ENCODE results near the gene FGD5.
"Not testable (repeated sequence)": the region's sequence is repeated elsewhere in the genome, so short reads cannot be mapped to it uniquely, and the experiment has no call there.

Gene FGD5

DNA sequence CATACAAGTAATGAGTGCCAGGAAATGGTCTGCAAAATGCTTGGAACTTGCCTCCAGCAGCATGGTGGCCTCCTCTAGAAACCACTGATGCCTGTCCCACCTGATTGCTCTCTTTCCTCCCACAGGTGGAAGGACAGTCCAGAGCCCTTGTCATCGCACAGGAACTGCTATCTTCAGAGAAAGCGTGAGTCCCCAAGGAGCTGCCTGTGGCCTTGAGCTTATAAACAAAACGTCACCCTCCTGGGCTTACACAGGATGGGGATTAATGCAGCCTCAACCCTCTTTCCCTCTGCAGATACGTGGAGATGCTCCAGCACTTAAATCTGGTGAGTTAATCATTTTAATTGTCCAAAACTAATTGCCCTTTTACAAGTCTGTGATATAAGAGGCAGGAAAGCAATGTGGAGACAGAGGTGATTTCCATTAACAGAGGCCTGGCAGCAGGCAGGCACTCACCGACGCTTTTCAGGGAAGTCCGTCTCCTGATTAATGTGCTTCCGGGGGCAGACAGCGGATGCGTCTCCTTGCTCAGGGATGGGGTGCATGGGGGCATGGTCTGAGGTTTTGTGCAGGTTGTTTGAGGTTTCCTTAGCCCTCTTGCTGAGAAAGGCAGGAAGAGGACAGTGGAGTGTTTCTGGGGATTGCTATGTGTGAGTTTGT is 61.8 kb downstream of the FGD5 start:
- no peak for FAIRE-seq

DNA sequence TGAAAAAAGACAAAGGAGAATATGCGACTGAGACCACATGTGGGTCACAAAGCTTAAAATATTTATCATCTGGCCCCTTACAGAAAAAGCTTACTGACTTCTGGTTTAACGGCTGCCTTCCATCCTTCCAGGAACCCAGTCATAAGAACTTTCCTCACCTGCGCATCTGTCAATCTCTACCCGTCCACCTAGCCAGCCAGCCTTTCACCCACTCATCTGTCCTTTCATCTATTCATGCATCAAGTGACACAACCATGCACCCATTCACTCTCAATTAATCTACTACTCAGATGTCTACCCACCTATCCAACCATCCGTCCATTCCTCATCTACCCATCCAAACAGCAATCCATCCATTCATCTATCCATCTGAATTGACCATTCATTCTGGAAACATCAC is 64.5 kb downstream of the FGD5 start:
- FAIRE-seq, result no peak

DNA sequence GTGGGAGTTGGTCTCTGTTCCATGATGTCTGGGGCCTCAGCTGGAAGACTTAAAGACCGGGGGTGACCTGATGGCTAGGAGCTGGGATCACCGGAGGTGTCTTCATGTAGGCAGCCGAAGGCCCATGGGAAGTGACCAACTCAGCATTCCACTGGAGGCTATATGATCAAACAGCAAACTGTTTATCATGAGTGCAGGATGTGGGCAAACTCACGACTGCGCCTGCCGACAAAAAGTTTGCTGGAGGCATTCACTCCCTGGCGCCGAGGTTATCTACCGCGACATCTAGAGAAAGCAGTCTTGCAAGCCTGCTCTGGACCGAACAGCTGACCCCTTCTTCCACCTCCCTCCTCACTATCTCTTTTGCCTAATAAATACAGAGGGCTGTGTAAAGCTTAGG is 65.9 kb downstream of the FGD5 start:
- no peak for FAIRE-seq

DNA sequence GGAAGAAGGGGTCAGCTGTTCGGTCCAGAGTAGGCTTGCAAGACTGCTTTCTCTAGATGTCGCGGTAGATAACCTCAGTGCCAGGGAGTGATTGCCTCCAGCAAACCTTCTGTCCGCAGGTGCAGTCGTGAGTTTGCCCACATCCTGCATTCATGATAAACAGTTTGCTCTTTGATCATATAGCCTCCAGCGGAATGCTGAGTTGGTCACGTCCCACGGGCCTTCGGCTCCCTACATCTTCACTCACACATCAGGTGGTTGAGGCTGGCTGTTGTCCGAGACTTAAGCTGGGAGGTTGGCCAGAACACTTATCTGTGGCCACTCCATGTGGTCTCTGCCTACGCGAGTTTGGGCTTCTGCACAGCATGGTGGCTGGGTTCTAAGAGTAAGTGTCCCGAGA is 66.5 kb downstream of the FGD5 start:
- FAIRE-seq, result no peak

DNA sequence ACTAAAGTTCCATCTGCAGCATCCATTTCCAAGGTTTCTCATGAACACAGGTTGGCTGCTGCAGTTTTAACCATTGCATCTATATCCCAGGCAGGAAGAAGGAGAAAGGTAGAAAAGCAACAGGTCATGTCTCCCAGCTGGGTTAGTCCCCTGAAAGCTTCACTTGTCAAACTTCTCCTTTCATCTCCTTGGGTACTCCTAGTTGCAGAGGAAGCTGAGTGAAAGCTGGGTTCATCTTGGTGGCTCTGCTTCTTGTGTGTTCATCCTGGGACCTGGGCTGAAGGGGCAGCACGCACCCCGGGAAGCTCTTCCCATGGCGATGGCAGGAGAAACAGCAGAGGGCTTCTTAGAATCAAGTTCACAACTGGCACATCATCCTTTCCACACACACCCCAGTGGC is 67.3 kb downstream of the FGD5 start:
- FAIRE-seq, result no peak

DNA sequence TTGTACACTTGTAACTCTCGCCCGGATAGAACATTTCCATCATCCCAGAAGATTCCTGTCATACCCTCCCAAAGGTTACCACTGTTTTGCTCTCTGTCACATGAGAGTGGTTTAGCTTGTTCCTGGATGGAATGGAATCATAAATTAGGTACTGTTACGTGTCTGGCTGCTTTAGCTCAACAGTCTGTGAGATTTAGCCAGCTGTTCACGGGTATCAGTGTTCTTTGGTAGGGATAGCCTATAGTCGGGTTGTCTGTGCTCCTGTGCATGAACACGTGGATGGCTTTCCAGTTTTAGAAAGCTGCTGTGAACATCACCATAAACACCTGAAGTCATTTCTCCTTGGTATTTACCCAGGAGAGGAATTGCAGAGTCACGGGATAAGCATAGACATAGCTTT is 70.4 kb downstream of the FGD5 start:
- no peak for FAIRE-seq

DNA sequence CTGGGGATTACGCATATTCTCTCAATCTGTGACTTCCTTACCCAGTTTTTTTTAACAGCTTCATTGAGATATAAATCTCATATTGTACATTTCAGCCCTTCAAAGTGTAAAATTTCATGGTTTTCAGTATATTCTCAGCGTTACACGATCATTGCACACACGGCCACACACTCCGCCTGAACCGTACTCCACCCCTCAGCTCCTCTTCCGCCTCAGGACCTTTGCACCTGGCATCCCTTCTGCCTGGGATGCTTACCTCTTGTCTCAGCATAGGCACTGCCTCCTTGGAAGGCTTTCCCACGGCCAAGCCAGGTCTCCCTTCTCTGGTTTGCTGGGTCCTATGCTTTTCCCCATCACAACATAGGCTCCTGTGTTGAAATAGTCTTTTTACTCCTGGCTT is 71.2 kb downstream of the FGD5 start:
- FAIRE-seq, result no peak

DNA sequence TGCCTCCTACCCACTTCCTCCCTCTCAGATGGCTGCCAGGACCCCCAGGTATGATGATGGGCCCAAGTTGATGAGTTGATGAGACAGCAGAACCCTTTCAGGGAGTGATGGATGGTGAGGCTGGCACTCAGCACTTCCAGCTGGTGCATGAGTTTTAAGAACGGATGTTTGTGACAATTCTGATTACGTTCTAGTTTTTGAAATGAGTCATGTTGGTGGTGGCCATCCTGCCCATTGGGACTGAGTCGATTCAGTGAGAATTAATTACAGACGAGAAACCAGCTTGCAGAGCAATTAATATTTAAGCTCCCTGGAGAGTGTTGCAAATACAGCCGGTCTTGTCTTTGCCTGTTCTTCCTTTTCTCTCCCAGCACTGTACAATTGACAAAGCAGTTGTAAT is 71.7 kb downstream of the FGD5 start:
- FAIRE-seq, result no peak

DNA sequence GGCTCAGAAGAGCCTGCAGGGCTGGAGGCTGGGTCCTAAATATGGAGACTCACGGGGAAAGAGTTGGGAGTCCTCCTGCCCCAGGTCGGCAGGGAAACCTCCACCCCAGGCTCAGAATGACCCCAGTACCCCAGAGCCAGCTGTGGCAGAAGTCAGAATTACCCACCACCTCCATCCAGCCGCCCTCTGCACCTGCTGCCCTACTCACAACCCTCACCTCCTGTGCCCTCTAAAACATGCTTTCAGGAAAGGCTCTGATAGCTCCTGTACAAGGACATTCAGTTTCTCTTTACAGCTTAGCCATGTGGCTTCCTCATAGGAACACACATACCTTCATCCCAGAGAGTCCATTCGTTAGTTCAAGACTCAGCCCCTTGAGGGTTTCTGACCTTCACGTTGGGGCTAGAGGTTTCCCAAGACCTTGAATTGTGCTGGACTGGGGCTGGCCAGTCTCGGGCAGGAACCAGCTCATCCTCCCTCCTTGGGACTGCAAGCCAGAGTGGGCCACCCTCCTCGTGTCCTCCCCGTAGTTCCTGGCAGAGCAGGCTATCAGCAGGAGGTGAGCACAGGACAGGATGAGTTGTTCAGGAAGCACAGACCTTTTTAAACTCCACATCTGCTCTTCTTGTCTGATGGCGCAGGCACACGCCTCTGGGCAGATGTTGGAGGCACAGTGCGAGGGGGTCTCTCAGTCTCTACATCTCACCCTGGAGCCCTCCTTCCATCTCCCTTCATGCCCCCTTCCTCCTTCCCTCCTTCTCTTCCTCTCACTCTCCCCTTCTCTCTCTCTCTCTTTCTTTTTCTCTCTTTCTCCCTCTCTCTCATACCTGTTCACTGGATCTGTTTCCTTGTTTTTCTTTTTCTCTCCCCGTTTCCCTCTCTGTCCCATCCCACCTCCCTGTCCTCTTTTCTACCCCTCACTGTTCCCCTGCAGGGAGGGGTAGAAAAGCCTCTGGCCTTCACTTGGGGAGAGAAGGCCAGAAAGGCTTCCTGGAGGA is 72.7 kb downstream of the FGD5 start:
- FAIRE-seq, result no peak

DNA sequence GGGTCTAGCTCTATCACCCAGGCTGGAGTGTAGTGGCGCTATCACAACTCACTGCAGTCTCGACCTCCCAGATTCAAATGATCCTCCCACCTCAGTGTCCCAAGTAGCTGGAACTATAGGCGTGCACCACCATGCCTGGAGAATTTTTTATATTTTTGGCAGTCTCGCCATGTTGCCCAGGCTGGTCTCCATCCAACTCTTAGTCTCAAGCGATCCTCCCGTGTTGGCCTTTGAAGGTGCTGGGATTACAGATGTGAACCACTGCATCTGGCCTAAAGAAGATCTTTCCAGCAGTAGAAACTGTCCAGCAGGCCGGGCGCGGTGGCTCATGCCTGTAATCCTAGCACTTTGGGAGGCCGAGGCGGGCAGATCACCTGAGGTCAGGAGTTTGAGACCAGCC is 73.5 kb downstream of the FGD5 start:
- FAIRE-seq, result no peak

DNA sequence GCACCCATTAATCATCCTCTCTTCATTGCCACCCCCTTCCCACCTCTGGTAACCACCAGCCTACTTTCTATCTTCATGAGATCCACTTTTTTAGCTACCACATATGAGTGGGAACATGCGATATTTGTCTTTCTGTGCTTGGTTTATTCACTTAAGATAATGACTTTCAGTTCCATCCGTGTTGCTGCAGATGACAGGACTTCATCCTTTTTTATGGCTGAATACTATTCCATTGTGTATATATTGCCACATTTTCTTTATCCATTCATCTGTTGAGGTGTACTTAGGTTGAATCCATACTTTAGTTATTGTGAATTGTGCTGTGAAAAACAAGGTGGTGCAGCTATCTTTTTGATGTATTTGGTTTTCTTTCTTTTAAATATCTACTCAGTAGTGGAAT is 75.3 kb downstream of the FGD5 start:
- FAIRE-seq, result no peak

DNA sequence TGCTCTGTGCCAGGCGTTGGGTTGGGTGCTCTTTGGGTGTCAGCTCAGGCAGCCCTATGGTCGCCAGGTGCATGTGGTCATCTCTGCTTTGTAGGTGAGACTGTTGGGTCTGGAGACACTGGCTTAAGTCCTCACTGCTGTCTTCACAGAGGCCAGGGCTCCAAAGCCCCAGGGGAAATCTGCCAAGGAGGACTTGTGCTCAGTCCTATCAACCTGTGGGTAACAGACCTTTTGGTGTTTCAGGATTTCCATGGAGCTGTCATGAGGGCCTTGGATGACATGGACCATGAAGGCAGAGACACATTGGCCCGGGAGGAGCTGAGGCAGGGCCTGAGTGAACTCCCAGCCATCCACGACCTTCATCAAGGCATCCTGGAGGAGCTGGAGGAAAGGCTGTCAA is 78.5 kb downstream of the FGD5 start:
- FAIRE-seq, result no peak

DNA sequence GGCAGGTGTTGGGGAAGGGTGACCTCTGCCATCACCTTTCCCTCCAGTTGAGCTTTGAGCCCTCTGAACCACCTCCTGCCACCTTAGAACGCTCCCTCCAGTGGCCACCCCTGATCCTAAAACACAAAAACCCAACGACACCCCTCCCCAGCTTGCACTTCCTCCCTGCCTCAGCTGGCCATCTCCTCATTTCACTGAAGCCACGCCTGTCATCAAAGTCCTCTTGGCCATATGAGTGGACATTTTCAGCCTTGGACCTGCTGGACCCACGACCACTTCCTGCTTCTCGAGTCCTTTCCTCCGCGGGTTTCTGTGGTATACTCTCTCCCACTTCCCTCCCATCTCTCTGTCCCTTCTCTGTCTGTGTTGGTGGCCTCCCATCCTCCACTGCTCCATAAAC is 80.2 kb downstream of the FGD5 start:
- no peak for FAIRE-seq

DNA sequence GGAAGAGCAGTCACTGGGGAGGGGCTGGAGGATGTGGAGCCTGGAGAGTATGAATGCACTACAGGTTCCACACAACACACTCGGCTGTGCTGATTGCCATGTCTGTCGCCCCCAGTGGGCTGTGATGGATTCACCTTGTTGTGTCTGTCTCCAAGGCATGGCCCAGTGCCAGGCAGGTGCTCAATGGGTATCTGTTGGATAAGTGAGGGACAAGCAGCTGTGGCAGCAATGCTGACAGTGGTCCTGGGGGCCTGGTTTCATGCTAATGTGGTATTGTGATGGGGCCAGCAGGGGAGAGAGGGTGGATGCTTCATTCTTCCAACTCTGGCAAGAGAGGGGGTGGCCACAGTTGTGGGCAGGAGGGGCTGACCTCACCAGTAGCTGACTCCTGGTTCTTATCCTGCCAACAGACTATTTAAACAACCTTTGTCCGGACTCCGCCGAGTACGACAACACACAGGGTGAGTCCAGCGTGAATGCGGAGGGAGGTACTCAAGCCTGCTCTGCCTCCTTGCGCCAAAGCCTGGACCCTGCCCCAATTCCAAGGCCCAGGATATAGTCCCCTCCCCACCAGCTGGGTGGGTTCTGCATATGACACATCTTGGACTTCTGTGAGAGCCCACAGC is 81.3 kb downstream of the FGD5 start:
- no peak for FAIRE-seq

DNA sequence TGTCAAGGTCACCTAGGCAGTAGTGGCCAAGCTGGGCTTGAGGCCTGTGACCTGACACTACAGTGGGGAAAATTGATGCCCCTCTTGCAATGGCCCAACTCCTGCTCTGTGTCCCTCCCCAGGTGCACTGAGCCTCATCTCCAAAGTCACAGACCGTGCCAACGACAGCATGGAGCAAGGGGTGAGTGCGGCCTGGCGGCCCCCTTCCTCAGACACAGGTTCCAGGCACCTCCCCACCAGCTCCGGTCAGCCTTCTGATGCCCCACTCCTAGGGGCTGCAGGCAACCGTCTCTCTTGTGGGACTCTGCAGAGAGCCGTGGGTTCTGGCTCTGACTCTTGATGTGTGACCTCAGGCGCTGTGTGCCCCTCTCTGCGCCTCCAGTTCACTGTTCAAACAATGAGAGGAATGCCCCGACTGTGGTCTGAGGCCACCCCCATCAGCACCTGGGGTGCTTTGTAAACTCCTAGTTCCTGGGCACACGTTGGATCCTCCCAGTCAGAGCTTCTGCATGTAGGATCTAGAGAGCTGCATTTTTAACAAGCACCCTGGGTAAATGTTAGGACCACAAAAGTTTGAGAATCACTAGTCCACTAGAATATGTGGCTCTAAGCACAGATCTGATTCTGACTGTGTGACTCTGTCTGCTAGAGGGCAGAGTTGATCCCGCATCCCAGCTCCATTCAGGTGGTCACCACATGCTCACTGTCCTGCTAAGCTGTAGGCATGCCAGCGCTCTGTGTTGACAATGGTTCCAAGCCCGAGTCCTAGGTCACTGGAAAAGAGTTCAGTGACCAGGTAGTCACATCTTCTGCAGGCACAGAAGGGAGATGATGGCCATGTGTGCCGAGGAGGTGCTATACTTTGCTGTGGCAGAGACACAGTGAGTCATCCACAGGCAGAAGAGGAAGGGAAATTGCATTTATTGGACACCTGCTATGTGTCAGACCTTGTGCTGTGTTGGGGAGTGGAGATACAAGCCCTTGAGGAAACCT is 82.4 kb downstream of the FGD5 start:
- no peak for FAIRE-seq

DNA sequence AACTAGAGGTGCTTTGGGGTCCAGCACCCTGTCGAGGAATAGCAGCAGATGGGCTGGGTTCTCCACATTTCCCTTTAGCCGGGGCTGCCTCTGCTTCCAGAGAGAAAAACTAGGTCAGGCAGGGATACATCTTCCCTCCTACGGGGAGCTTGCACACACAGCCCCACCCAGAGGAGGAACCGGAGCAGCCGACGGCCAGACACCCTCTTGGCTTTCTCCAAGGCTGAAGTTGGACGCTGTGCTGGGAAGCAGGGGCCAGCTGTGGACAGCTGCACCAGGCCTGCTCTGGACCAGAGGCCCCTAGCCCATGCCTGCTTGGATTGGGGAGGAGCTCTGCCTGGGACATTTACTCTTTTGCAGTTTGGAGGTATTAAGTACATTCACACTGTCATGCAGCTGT is 84.0 kb downstream of the FGD5 start:
- no peak for FAIRE-seq

DNA sequence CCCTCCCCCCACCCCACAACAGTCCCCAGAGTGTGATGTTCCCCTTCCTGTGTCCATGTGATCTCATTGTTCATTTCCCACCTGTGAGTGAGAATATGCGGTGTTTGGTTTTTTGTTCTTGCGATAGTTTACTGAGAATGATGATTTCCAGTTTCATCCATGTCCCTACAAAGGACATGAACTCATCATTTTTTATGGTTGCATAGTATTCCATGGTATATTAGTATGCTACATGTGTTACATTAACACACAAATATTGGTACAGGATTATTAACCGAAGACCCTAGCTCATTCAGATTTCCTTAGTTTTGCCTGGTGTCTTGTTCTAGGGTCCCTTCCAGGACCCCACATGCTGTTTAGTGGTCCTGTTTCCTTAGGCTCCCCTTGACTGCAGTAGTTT is 84.7 kb downstream of the FGD5 start:
- FAIRE-seq, result not testable (repeated sequence)

DNA sequence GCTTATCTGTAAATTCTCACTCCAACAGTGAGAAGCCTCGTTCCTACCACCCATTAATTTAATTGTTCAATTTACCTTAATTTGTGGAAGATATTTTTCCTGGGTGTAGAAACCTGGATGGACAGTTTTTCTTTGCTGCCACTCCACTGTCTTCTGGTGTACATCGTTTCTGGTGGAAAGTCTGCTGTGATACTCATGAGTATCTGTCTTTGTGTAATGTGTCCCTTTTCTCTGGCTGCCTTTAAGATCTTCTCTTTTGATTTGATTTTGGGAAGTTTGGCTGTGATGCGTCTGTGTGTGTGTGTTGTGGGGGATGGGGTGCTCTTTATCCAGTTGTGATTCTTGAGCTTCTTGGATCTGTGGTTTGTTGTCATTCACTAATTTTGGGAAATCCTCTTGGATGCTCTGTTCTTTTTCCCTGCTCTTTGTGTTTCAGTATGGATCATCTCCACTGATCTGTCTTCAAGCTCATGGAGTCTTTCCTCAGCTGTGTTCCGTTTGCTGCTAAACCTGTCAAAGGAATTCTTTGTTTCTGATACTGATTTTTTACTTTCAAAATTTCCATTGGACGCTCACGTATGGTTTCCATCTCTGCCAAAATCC is 86.4 kb downstream of the FGD5 start:
- no peak for FAIRE-seq

DNA sequence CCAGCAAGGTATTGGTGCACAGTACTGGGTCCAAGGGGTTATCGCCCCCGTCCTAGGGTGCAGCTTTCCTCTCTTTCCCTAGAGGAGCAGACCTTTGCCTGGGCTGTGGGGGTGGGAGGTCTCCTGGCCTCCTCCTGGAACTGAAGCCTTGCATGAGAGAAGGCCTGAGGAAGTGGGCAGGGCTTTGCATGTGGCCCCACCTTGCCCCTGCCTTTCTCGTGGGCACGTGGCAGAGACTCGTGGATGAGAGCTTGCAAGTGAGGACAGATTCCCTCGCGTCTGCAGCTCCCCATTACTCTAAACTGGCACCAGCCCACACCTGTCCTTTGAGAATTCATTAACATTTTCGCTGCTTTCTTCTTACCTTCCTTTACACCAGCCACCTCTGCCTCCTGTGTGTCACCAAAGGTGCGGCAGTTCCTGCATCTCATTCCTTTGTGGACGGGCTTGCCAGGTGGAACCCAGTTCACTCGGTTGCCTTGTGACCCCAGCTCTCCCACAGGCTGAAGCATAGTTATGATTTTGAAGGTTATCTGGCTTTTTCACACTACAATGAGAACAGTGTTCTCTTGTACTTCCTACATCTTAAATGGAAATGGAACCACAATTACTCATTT is 87.7 kb downstream of the FGD5 start:
- FAIRE-seq, result no peak

DNA sequence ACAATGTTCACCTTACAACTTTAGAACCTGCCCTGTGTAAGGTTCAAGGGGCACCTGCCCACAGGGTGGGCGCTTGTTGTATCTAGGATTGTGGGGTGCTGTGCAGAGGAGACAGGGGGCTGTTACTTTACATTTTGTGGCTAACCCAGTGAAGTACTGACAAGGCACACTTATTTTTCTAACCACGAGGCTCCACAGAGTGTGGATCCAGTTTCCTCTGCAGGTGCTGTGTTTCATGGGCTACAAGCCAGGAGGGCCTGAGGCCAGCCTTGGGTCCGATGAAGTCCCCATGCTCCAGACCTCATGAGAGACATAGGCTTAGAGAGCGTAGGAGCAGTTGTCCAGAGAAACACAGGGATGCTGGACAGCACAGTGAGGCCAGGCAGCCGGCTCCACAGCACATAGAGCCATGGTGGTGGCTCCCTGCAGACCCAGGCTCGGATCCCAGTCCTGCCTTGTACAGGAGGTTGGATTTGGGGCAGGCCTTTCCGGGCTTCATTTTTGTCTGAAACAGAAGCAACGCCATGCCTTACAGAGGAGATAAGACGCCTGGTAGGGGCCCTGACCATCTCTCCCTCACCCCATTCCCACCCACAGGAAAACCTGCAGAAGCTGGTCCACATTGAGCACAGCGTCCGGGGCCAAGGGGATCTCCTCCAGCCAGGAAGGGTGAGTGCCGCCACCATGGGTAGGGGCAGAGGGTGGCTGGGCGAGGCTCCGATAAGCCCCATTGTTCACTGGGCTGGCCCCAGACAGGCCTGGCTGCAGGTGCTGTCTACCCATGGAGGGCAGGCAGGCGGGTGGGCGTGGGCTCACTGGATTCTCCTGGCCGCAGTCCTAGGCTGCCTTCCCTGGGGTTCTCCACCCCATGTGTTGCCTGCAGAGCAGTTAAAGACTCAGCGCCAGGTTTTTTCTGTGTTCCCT is 88.5 kb downstream of the FGD5 start:
- FAIRE-seq, result no peak

DNA sequence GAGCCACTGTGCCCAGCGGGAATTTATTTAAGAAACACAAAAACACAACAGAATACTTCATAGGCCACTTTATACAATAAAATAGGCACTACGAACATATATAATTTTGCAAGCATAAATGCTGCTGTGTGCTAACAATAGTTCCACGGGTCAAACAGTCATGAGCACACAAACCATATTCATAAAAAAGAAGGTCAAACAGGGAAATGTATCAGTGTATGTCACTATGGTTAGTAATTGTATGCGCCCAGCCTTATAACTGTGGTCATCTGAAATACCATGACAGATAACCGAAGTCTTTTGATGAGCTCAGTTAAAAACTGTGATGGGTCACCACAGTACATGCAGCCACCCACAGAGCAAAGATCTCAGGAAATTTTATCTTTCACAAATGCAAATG is 90.5 kb downstream of the FGD5 start:
- FAIRE-seq, result no peak

Data from A204.1 (cell line).